H9 (cell line): Measurements from ENCODE around the gene NCOR2. TPM values are rescaled to one million over a fixed set of nuclear protein-coding genes. Genes with fewer than 3 reads are reported as not detected.

Experiments used
- DNase-seq: peaks from one replicate; pipeline ENCODE4 v3.0.0-alpha.2; 2017
- H2AFZ ChIP-seq: one replicate; pipeline ENCODE4 v1.6.1; 2013; ENCODE audit warnings: mild to moderate bottlenecking, low read length, control low read depth, moderate library complexity
- H2AK5ac ChIP-seq: 2 replicates; pipeline ENCODE4 v1.6.1; 2013; ENCODE audit warnings: low read length, control low read depth, mixed read lengths; ENCODE audit not compliant: insufficient read length
- H2BK120ac ChIP-seq: one replicate; pipeline ENCODE4 v1.6.1; 2013; ENCODE audit warnings: low read depth, mild to moderate bottlenecking, low read length, control low read depth, inconsistent platforms; ENCODE audit not compliant: poor library complexity, severe bottlenecking
- H2BK12ac ChIP-seq: 2 replicates; pipeline ENCODE4 v1.6.1; 2013; ENCODE audit warnings: low read length, control low read depth, mixed read lengths, low read depth; ENCODE audit not compliant: insufficient read length
- H2BK15ac ChIP-seq: 2 replicates; pipeline ENCODE4 v1.6.1; 2013; ENCODE audit warnings: low read depth, low read length, control low read depth
- H2BK20ac ChIP-seq: one replicate; pipeline ENCODE4 v1.6.1; 2013; ENCODE audit warnings: low read depth, mild to moderate bottlenecking, low read length, control low read depth, inconsistent platforms; ENCODE audit not compliant: poor library complexity, severe bottlenecking
- H2BK5ac ChIP-seq: 2 replicates; pipeline ENCODE4 v1.6.1; 2013; ENCODE audit warnings: low read length, control low read depth, mixed read lengths; ENCODE audit not compliant: insufficient read length
- H3K14ac ChIP-seq: 2 replicates; pipeline ENCODE4 v1.6.1; 2013; ENCODE audit warnings: low read length, control low read depth; ENCODE audit not compliant: insufficient read depth
- H3K18ac ChIP-seq: 2 replicates; pipeline ENCODE4 v1.6.1; 2013; ENCODE audit warnings: low read depth, mild to moderate bottlenecking, mixed read lengths, low read length, control low read depth; ENCODE audit not compliant: insufficient read length
- H3K23ac ChIP-seq: 2 replicates; pipeline ENCODE4 v1.6.1; 2013; ENCODE audit warnings: low read length, control low read depth, mixed read lengths, low read depth; ENCODE audit not compliant: insufficient read length
- H3K23me2 ChIP-seq: 2 replicates; pipeline ENCODE4 v1.6.1; 2013; ENCODE audit warnings: low read depth, mild to moderate bottlenecking, mixed read lengths, low read length, control low read depth; ENCODE audit not compliant: insufficient read length, poor library complexity, severe bottlenecking
- H3K27ac ChIP-seq: 2 replicates; pipeline ENCODE4 v1.5.1; 2013; ENCODE audit warnings: low read length, control low read depth, mixed read lengths, low read depth; ENCODE audit not compliant: insufficient read length
- H3K27me3 ChIP-seq: 2 replicates; pipeline ENCODE4 v1.6.1; 2013; ENCODE audit warnings: low read length, control low read depth, inconsistent platforms; ENCODE audit not compliant: insufficient read depth
- H3K4ac ChIP-seq: 2 replicates; pipeline ENCODE4 v1.6.1; 2013; ENCODE audit warnings: low read depth, mild to moderate bottlenecking, control low read depth, inconsistent platforms, low read length, moderate library complexity
- H3K4me1 ChIP-seq: 2 replicates; pipeline ENCODE4 v1.6.1; 2013; ENCODE audit warnings: low read length, control low read depth, inconsistent platforms; ENCODE audit not compliant: insufficient read depth
- H3K4me2 ChIP-seq: 2 replicates; pipeline ENCODE4 v1.6.1; 2013; ENCODE audit warnings: low read length, control low read depth, mixed read lengths; ENCODE audit not compliant: insufficient read length, insufficient read depth
- H3K56ac ChIP-seq: 2 replicates; pipeline ENCODE4 v1.6.1; 2013; ENCODE audit warnings: low read depth, mild to moderate bottlenecking, mixed read lengths, low read length, control low read depth; ENCODE audit not compliant: insufficient read length
- H3K79me1 ChIP-seq: 2 replicates; pipeline ENCODE4 v1.6.1; 2013; ENCODE audit warnings: low read depth, mild to moderate bottlenecking, moderate library complexity, low read length, control low read depth, inconsistent platforms; ENCODE audit not compliant: insufficient read depth, poor library complexity, severe bottlenecking
- H3K79me2 ChIP-seq: 2 replicates; pipeline ENCODE4 v1.6.1; 2013; ENCODE audit warnings: low read length, control low read depth, inconsistent platforms; ENCODE audit not compliant: insufficient read depth
- H3K9ac ChIP-seq: 2 replicates; pipeline ENCODE4 v1.6.1; 2013; ENCODE audit warnings: low read length, control low read depth, mixed read lengths; ENCODE audit not compliant: insufficient read length; ENCODE audit errors: extremely low read depth
- H3K9me3 ChIP-seq: one replicate; pipeline ENCODE4 v1.6.1; 2013; ENCODE audit warnings: low read depth, low read length, inconsistent platforms; ENCODE audit not compliant: control insufficient read depth
- H3T11ph ChIP-seq: one replicate; pipeline ENCODE4 v1.6.1; 2013; ENCODE audit warnings: mild to moderate bottlenecking, low read length, control low read depth, inconsistent platforms
- H4K20me1 ChIP-seq: one replicate; pipeline ENCODE4 v1.6.1; 2013; ENCODE audit not compliant: control insufficient read depth, insufficient read length, insufficient read depth
- H4K5ac ChIP-seq: 2 replicates; pipeline ENCODE4 v1.6.1; 2013; ENCODE audit warnings: low read depth, mild to moderate bottlenecking, mixed read lengths, low read length, control low read depth; ENCODE audit not compliant: insufficient read length
- H4K8ac ChIP-seq: replicated peaks from 2 replicates; pipeline ENCODE4 v1.6.1; 2013; ENCODE audit warnings: low read length, control low read depth, mixed read lengths, low read depth; ENCODE audit not compliant: insufficient read length
- H4K91ac ChIP-seq: 2 replicates; pipeline ENCODE4 v1.6.1; 2013; ENCODE audit warnings: low read depth, mild to moderate bottlenecking, moderate library complexity, mixed read lengths, low read length, control low read depth; ENCODE audit not compliant: insufficient read length
- H3K27ac Mint-ChIP-seq, 3 experiments: 2 replicates in 2 of 3; 3 replicates in 1 of 3; pipeline ENCODE4 v1.8.0; 2020 to 2021; ENCODE audit warnings: mixed read lengths in 3 of 3, mild to moderate bottlenecking in 1 of 3, moderate library complexity in 1 of 3
- H3K27me3 Mint-ChIP-seq: 2 replicates; pipeline ENCODE4 v1.8.0; 2021; ENCODE audit warnings: low read depth, mild to moderate bottlenecking, moderate library complexity, mixed read lengths
- H3K36me3 Mint-ChIP-seq, 3 experiments: 2 replicates in 2 of 3; 3 replicates in 1 of 3; pipeline ENCODE4 v1.8.0; 2020 to 2021; ENCODE audit warnings: low read depth in 3 of 3, mixed read lengths in 3 of 3; ENCODE audit not compliant: insufficient read depth in 1 of 3
- H3K4me1 Mint-ChIP-seq, 2 experiments: 2 replicates each; pipeline ENCODE4 v1.8.0; 2020; ENCODE audit warnings: mixed read lengths in 2 of 2
- H3K4me3 Mint-ChIP-seq, 2 experiments: 2 replicates in 1 of 2; 3 replicates in 1 of 2; pipeline ENCODE4 v1.8.0; 2020 to 2021; ENCODE audit warnings: mild to moderate bottlenecking in 2 of 2, mixed read lengths in 2 of 2, moderate library complexity in 1 of 2
- H3K9me3 Mint-ChIP-seq, 2 experiments: 2 replicates in 1 of 2; 3 replicates in 1 of 2; pipeline ENCODE4 v1.8.0; 2020; ENCODE audit warnings: mild to moderate bottlenecking in 2 of 2, mixed read lengths in 2 of 2, moderate library complexity in 1 of 2
- WGBS: extraction: QIAGEN DNeasy Blood & Tissue Kit; methylation state at CpG from one replicate; pipeline ENCODE4 v1.1.7; 2013; ENCODE audit warnings: missing lambda C conversion rate, low lambda C conversion rate, mixed read lengths; ENCODE audit not compliant: insufficient read length; ENCODE audit errors: extremely low coverage; 5-methylcytosine and 5-hydroxymethylcytosine counted together
- total RNA-seq: library from RNA; stranded (reverse); gene quantifications from 2 replicates; pipeline ENCODE4 v1.2.1, GENCODE V29; 2021
- TF ChIP-seq, protein P1 (sequence below): fragments of 200-600 bp; sonication (generic); conservative IDR thresholded peaks from 3 replicates; pipeline ENCODE4 v1.8.0; 2021; ENCODE audit warnings: antibody characterized with exemption, mild to moderate bottlenecking

Gene NCOR2
- total RNA-seq, 1 experiment from 2014 or later, result 226 TPM

DNA sequence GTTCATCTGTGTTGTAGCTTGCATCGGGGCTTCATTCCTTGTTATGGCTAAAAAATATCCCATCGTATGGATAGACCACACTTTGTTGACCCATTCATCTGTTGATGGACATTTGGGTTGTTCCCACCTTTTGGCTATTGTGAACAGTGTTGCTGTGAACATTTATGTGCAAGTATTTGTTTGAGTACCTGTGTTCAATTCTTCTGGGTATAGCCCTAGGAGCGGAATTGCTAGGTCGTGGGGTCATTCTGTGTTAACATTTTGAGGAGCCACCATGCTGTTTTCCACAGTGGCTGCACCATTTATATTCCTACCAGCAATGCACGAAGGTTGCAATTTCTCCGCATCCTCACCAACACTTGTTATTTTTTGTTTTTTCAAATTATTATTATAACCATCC is 23.0 kb upstream of the NCOR2 start:
- no peaks in the 10 kb centered on the region for H3K4me1 ChIP-seq
- Mint-ChIP-seq H3K9me3 (peaks cover 10 to 12% of the 10 kb centered on the region in 2 experiments), H3K27me3 (peaks cover 20% of the 10 kb centered on the region), H3K36me3 (peaks cover 0 to 10% (median 2%) of the 10 kb centered on the region in 3 experiments; a peak in 4 of 7 replicates), H3K4me3 (no peak overlapping the region), H3K4me1 (no peaks in the 10 kb centered on the region), H3K27ac (no peak overlapping the region)
- H3K56ac ChIP-seq, result no peak overlapping the region
- no peak overlapping the region for H2AFZ ChIP-seq
- no peak overlapping the region for H3T11ph ChIP-seq
- H2AK5ac ChIP-seq, result no peak overlapping the region
- no peak overlapping the region for H3K14ac ChIP-seq
- no CpG with 5 or more reads among the region's 6 CpGs for WGBS
- H3K27ac ChIP-seq, result no peak overlapping the region
- no peak overlapping the region for H3K9ac ChIP-seq
- no peak overlapping the region for H4K5ac ChIP-seq
- DNase-seq, result no peak
- H4K91ac ChIP-seq, result no peak overlapping the region
- no peak overlapping the region for H2BK12ac ChIP-seq
- H3K79me2 ChIP-seq, result no peaks in the 10 kb centered on the region
- no peak overlapping the region for H2BK5ac ChIP-seq
- no peak overlapping the region for H2BK20ac ChIP-seq
- no peak overlapping the region for H3K18ac ChIP-seq
- H2BK120ac ChIP-seq, result no peak overlapping the region
- no peak overlapping the region for H3K4ac ChIP-seq
- H4K8ac ChIP-seq, result no peak overlapping the region
- no peaks in the 10 kb centered on the region for H3K79me1 ChIP-seq
- no peaks in the 10 kb centered on the region for H3K23me2 ChIP-seq
- no peak overlapping the region for H2BK15ac ChIP-seq
- no peaks in the 10 kb centered on the region for H4K20me1 ChIP-seq
- no peaks in the 10 kb centered on the region for H3K9me3 ChIP-seq
- H3K27me3 ChIP-seq, result no peaks in the 10 kb centered on the region
- H3K23ac ChIP-seq, result no peak overlapping the region
- TF ChIP-seq, protein P1, sequence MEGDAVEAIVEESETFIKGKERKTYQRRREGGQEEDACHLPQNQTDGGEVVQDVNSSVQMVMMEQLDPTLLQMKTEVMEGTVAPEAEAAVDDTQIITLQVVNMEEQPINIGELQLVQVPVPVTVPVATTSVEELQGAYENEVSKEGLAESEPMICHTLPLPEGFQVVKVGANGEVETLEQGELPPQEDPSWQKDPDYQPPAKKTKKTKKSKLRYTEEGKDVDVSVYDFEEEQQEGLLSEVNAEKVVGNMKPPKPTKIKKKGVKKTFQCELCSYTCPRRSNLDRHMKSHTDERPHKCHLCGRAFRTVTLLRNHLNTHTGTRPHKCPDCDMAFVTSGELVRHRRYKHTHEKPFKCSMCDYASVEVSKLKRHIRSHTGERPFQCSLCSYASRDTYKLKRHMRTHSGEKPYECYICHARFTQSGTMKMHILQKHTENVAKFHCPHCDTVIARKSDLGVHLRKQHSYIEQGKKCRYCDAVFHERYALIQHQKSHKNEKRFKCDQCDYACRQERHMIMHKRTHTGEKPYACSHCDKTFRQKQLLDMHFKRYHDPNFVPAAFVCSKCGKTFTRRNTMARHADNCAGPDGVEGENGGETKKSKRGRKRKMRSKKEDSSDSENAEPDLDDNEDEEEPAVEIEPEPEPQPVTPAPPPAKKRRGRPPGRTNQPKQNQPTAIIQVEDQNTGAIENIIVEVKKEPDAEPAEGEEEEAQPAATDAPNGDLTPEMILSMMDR, result no peak
- no peak overlapping the region for H3K4me2 ChIP-seq
